Calu3 (cell line): ENCODE measurements around the gene PNRC1. TPM values are rescaled to one million over a fixed set of nuclear protein-coding genes. Genes with fewer than 3 reads are reported as not detected.
"Not testable (repeated sequence)": the region's sequence is repeated elsewhere in the genome, so short reads cannot be mapped to it uniquely, and the experiment has no call there.

Experiments used
- Bru-seq: library from RNA; stranded (reverse); fragments of 400-500 nt; gene quantifications from one replicate; lab custom pipeline; 2021; lab: Mats Ljungman, UMichigan
- BruChase-seq, 2 experiments: library from RNA; stranded (reverse); fragments of 400-500 nt; gene quantifications; one replicate each; lab custom pipeline; 2021; lab: Mats Ljungman, UMichigan
- BruUV-seq: library from RNA; stranded (reverse); fragments of 400-500 nt; replicated peaks from 2 replicates; lab custom pipeline; 2021; lab: Mats Ljungman, UMichigan
- CTCF ChIA-PET: fragments of 300-600 bp; sonication (Branson Sonifier 250); formaldehyde crosslinking; loops from one replicate; lab custom pipeline; 2022; ENCODE audit warnings: antibody characterized with exemption; lab: Charles Lee
- DNase-seq: peaks from one replicate; pipeline ENCODE4 v3.0.0; 2022
- H3K27ac Mint-ChIP-seq: one replicate; pipeline ENCODE4 v1.8.0; 2022; ENCODE audit warnings: mixed read lengths; ENCODE audit not compliant: unreplicated experiment
- H3K27me3 Mint-ChIP-seq: one replicate; pipeline ENCODE4 v1.8.0; 2022; ENCODE audit warnings: mixed read lengths; ENCODE audit not compliant: unreplicated experiment
- H3K36me3 Mint-ChIP-seq: one replicate; pipeline ENCODE4 v1.8.0; 2022; ENCODE audit warnings: mild to moderate bottlenecking, moderate library complexity, mixed read lengths; ENCODE audit not compliant: insufficient read depth, unreplicated experiment
- H3K4me1 Mint-ChIP-seq: one replicate; pipeline ENCODE4 v1.8.0; 2022; ENCODE audit warnings: mild to moderate bottlenecking, low read depth, mixed read lengths; ENCODE audit not compliant: unreplicated experiment
- H3K4me3 Mint-ChIP-seq: one replicate; pipeline ENCODE4 v1.8.0; 2022; ENCODE audit warnings: mild to moderate bottlenecking, low read depth, moderate library complexity, mixed read lengths; ENCODE audit not compliant: unreplicated experiment
- H3K9me3 Mint-ChIP-seq: one replicate; pipeline ENCODE4 v1.8.0; 2022; ENCODE audit warnings: low read depth, mixed read lengths; ENCODE audit not compliant: unreplicated experiment
- intact Hi-C: fragments of 100-400 bp; cut with micrococcal nuclease; formaldehyde crosslinking; loops from one replicate; pipeline ENCODE4 v1.10.0; 2022; ENCODE audit not compliant: unreplicated experiment
- long read RNA-seq: library from polyadenylated mRNA; stranded (forward); transcript quantifications from one replicate; pipeline ENCODE4 v2.0.0, GENCODE V29; 2022
- total RNA-seq: library from RNA; stranded (reverse); gene quantifications from 2 replicates; pipeline ENCODE4 v1.2.3, GENCODE V29; 2022
- TF ChIP-seq, protein P1 (sequence below): fragments of 200-600 bp; IDR thresholded peaks from one replicate; pipeline ENCODE4 v1.8.0; 2022; ENCODE audit warnings: antibody characterized with exemption; ENCODE audit not compliant: unreplicated experiment

Gene PNRC1
- 45.4 and 46.2 TPM in 2 replicates for total RNA-seq
- percentile 90 among the genes with signal in this experiment for Bru-seq, nascent RNA
- BruChase-seq, experiment 1, labeled RNA remaining after a 6-hour chase, result percentile 82 among the genes with signal in this experiment
- BruChase-seq, experiment 2, labeled RNA remaining after a 2-hour chase, result percentile 96 among the genes with signal in this experiment
- long read RNA-seq, transcript PNRC1-201 (2 exons, 2,065 nt), result major isoform, 30 of 52 reads
- long read RNA-seq, partial matches to known transcripts, result 0 of 52 reads
- long read RNA-seq, other reads (novel, unspliced or antisense), result 21 of 52 reads

DNA sequence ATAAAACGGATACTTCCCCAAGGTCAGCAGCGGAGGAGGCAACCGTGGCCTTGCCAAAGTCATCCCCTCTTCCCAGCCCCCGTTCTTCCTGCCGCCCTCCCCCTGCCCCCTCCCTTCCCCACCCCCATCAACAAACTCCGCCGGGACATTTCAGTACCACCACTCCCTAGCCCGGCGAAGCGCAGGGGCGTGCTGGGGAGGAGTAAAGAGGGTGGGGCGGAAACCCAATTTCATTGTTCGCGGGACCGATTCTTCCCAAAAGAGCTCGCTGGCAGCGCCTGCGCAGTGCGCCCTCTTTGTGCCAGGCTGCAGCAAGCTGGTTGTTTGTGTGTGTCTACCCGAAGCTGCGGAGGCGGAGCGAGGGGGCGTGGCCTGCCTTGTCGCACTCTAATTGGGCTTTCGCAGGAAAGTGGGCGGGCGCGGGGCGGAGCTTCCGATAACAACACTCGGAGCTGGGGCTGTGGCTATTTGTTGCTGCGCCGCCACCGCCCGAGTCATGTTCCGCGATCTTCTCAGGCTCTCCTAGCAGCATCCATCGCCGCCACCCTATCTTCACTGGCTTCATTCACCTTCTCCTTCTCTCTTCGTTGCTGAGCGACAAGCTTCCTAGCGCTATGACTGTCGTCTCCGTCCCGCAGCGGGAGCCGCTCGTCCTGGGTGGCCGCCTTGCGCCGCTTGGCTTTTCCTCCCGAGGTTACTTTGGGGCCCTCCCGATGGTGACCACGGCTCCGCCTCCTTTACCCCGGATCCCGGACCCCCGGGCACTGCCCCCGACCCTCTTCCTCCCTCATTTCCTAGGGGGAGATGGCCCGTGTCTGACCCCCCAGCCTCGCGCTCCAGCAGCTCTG, at the start of gene PNRC1:
TSS of gene PNRC1 (plus strand) at position 471 of the 848 bp plus-strand sequence. CDS start at position 615, 144 bp downstream.
- H3K4me1 Mint-ChIP-seq, result peaks cover 10% of the 10 kb centered on the region
- peak; percentile 99 for DNase-seq
- H3K27ac Mint-ChIP-seq, result peak within 1 kb of the TSS; percentile 87
- intact Hi-C loops, result loop anchor here (5.0 kb wide), 1 partner anchor 42 kb away; no protein-coding TSS in a partner anchor
- H3K36me3 Mint-ChIP-seq, result peaks cover 62% of the 10 kb centered on the region
- H3K27me3 Mint-ChIP-seq, result no peaks in the 10 kb centered on the region
- CTCF ChIA-PET, result interaction anchor here (0.7 to 2.4 kb wide), 8 partner anchors 13 to 291 kb away, joined by 3 to 38 read pairs (median 6); partner anchors contain the start of gene RNGTT
- H3K9me3 Mint-ChIP-seq, result no peaks in the 10 kb centered on the region
- H3K4me3 Mint-ChIP-seq, result peak within 1 kb of the TSS; percentile 86
- TSS peak; percentile 18 for BruUV-seq
- TF ChIP-seq, protein P1, sequence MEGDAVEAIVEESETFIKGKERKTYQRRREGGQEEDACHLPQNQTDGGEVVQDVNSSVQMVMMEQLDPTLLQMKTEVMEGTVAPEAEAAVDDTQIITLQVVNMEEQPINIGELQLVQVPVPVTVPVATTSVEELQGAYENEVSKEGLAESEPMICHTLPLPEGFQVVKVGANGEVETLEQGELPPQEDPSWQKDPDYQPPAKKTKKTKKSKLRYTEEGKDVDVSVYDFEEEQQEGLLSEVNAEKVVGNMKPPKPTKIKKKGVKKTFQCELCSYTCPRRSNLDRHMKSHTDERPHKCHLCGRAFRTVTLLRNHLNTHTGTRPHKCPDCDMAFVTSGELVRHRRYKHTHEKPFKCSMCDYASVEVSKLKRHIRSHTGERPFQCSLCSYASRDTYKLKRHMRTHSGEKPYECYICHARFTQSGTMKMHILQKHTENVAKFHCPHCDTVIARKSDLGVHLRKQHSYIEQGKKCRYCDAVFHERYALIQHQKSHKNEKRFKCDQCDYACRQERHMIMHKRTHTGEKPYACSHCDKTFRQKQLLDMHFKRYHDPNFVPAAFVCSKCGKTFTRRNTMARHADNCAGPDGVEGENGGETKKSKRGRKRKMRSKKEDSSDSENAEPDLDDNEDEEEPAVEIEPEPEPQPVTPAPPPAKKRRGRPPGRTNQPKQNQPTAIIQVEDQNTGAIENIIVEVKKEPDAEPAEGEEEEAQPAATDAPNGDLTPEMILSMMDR, result no peak

GRCh38 chr6:89032599-89032998, 48.0 kb upstream of the PNRC1 start:
- TF ChIP-seq, protein P1, result no peak
- no peak for DNase-seq
- Mint-ChIP-seq H3K4me3 (no peak overlapping the region), H3K4me1 (peaks cover 17% of the 10 kb centered on the region), H3K9me3 (no peaks in the 10 kb centered on the region), H3K27ac (no peak overlapping the region), H3K36me3 (peaks cover 11% of the 10 kb centered on the region), H3K27me3 (no peaks in the 10 kb centered on the region)
- CTCF ChIA-PET, result no interaction called here
- intact Hi-C loops, result no loop called here
- no TSS peak for BruUV-seq

DNA sequence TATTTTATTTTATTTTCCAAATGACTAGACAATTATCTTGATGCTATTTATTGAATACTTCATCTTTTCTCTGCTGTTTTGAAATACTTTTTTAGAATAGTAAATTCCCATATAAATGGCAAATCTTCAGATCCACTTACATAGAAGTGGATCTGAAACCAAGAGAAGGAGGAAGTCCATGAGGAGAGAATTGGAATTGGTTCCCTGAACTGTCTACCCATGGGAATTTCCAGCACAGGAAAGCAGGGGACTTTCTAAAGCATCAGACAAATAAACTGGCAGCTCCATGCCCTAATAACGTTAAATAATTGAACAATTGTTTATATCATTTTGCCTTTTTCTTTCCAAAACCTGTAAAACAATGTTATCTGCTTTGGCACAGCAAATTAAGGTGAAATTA, 47.1 kb upstream of the PNRC1 start:
- Mint-ChIP-seq H3K27ac (no peak overlapping the region), H3K4me3 (no peak overlapping the region), H3K36me3 (peaks cover 11% of the 10 kb centered on the region), H3K4me1 (peaks cover 17% of the 10 kb centered on the region), H3K27me3 (no peaks in the 10 kb centered on the region), H3K9me3 (peaks cover under 1% of the 10 kb centered on the region)
- TF ChIP-seq, protein P1, result no peak
- no peak for DNase-seq
- no TSS peak for BruUV-seq
- CTCF ChIA-PET, result interaction anchor here (0.7 kb wide), 1 partner anchor 69 kb away, joined by 3 read pairs; no protein-coding TSS in a partner anchor
- intact Hi-C loops, result no loop called here

DNA sequence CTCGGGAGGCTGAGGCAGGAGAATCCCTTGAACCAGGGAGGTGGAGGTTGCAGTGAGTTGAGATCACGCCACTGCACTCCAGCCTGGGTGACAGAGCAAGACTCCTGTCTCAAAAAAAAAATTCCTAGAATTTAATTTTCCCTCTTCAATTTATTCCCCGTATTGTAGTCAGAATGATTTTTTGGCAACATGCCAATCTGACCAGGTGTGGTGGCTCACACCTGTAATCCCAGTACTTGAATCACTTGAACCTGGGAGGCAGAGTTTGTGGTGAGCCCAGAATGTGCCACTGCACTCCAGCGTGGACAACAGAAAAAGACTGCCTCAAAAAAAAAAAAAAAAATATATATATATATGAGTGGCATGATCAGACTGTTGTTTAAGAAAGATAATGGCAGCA, 46.4 kb upstream of the PNRC1 start:
- BruUV-seq, H3K9me3 Mint-ChIP-seq, H3K27me3 Mint-ChIP-seq, DNase-seq, intact Hi-C loops: not testable (repeated sequence)
- Mint-ChIP-seq H3K27ac (peak overlapping the region; percentile 99), H3K4me3 (peak overlapping the region; percentile 62), H3K4me1 (peaks cover 17% of the 10 kb centered on the region), H3K36me3 (peaks cover 11% of the 10 kb centered on the region)
- CTCF ChIA-PET, result interaction anchor here (0.7 kb wide), 1 partner anchor 70 kb away, joined by 3 read pairs; no protein-coding TSS in a partner anchor
